ENCODE results near the gene EFHC2. TPM values are rescaled to one million over a fixed set of nuclear protein-coding genes. Genes with fewer than 3 reads are reported as not detected.

The EFHC2 gene
- total RNA-seq, 1 experiment from 2014 or later: 4.3 TPM

GRCh38 chrX:44344687-44345086 is 1.2 kb upstream of the EFHC2 start:
- ChIA-PET CTCF (interaction anchor here (0.6 kb wide), 1 partner anchor 218 kb away, joined by 5 read pairs; no protein-coding TSS in a partner anchor), POLR2A (ENCODE audit: unreplicated experiment) (no interaction called here)
- no peaks in the 10 kb centered on the region for H3K27me3 ChIP-seq (ENCODE audit: insufficient read depth, low read depth)
- H3K79me2 ChIP-seq (ENCODE audit: low read depth): no peaks in the 10 kb centered on the region
- no peaks in the 10 kb centered on the region for H3K4me1 ChIP-seq (replicated peaks; ENCODE audit: insufficient read depth)
- H3K4me3 ChIP-seq: no peak overlapping the region
- H3K4me2 ChIP-seq: no peak overlapping the region
- no peaks in the 10 kb centered on the region for H3K36me3 ChIP-seq (ENCODE audit: low read depth)
- no peak for DNase-seq
- TF ChIP-seq EZH2 (IDR thresholded peaks at IDR 0.05; ENCODE audit: low read depth) (no peak), CTCF (conservative IDR thresholded peaks at IDR 0.05) (no peak)
- BruUV-seq (replicated peaks): no TSS peak
- no peak overlapping the region for H3K27ac ChIP-seq
- no peaks in the 10 kb centered on the region for H4K20me1 ChIP-seq (ENCODE audit: insufficient read depth)
- no peaks in the 10 kb centered on the region for H3F3A ChIP-seq (ENCODE audit: insufficient read depth, low read depth)
- intact Hi-C loops (cut with micrococcal nuclease; ENCODE audit: unreplicated experiment): no loop called here
- no peak overlapping the region for H2AFZ ChIP-seq
- no peaks in the 10 kb centered on the region for H3K9me2 ChIP-seq (ENCODE audit: insufficient read depth)
- H3K9me3 ChIP-seq (ENCODE audit: insufficient read depth, low read depth): no peaks in the 10 kb centered on the region

- H4K20me1 ChIP-seq (ENCODE audit: insufficient read depth): no peaks in the 10 kb centered on the region
- CTCF ChIA-PET: interaction anchor here (0.6 kb wide), 1 partner anchor 218 kb away, joined by 5 read pairs; no protein-coding TSS in a partner anchor
- POLR2A ChIA-PET (ENCODE audit: unreplicated experiment): no interaction called here
- no peak for TF ChIP-seq EZH2 (IDR thresholded peaks at IDR 0.05; ENCODE audit: low read depth)
- TF ChIP-seq CTCF (conservative IDR thresholded peaks at IDR 0.05): no peak
- no peaks in the 10 kb centered on the region for H3F3A ChIP-seq (ENCODE audit: insufficient read depth, low read depth)
- H3K27ac ChIP-seq: no peak overlapping the region
- no peaks in the 10 kb centered on the region for H3K9me2 ChIP-seq (ENCODE audit: insufficient read depth)
- no peaks in the 10 kb centered on the region for H3K36me3 ChIP-seq (ENCODE audit: low read depth)
- intact Hi-C loops (cut with micrococcal nuclease; ENCODE audit: unreplicated experiment): no loop called here
- no peaks in the 10 kb centered on the region for H3K27me3 ChIP-seq (ENCODE audit: insufficient read depth, low read depth)
- no peak overlapping the region for H3K4me3 ChIP-seq
- H3K4me1 ChIP-seq (replicated peaks; ENCODE audit: insufficient read depth): no peaks in the 10 kb centered on the region
- H3K9me3 ChIP-seq (ENCODE audit: insufficient read depth, low read depth): no peaks in the 10 kb centered on the region
- no TSS peak for BruUV-seq (replicated peaks)
- peak overlapping the region; percentile 63; the same call in 1 of the 2 replicates for H3K4me2 ChIP-seq
- peak in 1 of 2 experiments; percentile 23 for DNase-seq
- no peaks in the 10 kb centered on the region for H3K79me2 ChIP-seq (ENCODE audit: low read depth)
- H2AFZ ChIP-seq: no peak overlapping the region
Observed at GRCh38 chrX:44344194-44344593, 722 bp upstream of the EFHC2 start.

DNA sequence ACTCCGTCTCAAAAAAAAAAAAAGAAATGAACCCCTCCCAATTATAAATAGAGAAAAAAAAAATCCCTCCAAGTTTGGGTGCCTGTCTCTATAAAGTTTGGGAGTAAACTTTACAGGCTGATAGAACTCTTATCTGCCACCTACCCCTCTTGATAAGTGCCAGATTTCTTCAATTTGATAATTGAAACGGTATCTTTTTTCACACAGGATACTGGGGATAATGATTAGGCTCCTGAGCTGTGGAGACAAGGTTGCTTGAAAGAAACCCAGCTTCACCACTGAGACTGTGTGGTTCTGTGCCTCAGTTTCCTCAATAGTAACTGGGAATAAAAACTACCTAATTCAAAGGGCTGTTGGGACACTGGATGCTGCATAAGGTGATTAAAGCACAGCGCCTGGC is 606 bp downstream of the EFHC2 start:
- H3K4me1 ChIP-seq (replicated peaks; ENCODE audit: insufficient read depth): no peaks in the 10 kb centered on the region
- no peak for TF ChIP-seq CTCF (conservative IDR thresholded peaks at IDR 0.05)
- no peak for TF ChIP-seq EZH2 (IDR thresholded peaks at IDR 0.05; ENCODE audit: low read depth)
- BruUV-seq (replicated peaks): TSS peak; percentile 42
- no peaks in the 10 kb centered on the region for H3K27me3 ChIP-seq (ENCODE audit: insufficient read depth, low read depth)
- POLR2A ChIA-PET (ENCODE audit: unreplicated experiment): no interaction called here
- H2AFZ ChIP-seq: no peak overlapping the region
- no peaks in the 10 kb centered on the region for H3K9me2 ChIP-seq (ENCODE audit: insufficient read depth)
- DNase-seq: no peak
- no peaks in the 10 kb centered on the region for H3K79me2 ChIP-seq (ENCODE audit: low read depth)
- H3K4me3 ChIP-seq: peak overlapping the region; percentile 48; the same call in 1 of the 2 replicates
- intact Hi-C loops (cut with micrococcal nuclease; ENCODE audit: unreplicated experiment): no loop called here
- no peaks in the 10 kb centered on the region for H3K36me3 ChIP-seq (ENCODE audit: low read depth)
- H3F3A ChIP-seq (ENCODE audit: insufficient read depth, low read depth): no peaks in the 10 kb centered on the region
- no peaks in the 10 kb centered on the region for H4K20me1 ChIP-seq (ENCODE audit: insufficient read depth)
- CTCF ChIA-PET: no interaction called here
- no peak overlapping the region for H3K27ac ChIP-seq
- H3K4me2 ChIP-seq: peak overlapping the region; percentile 63
- no peaks in the 10 kb centered on the region for H3K9me3 ChIP-seq (ENCODE audit: insufficient read depth, low read depth)
